Lower lobe of right lung (tissue), 2 donors: Measurements from ENCODE around the gene SUN5. TPM values are rescaled to one million over a fixed set of nuclear protein-coding genes. Genes with fewer than 3 reads are reported as not detected.
"Not testable (repeated sequence)": the region's sequence is repeated elsewhere in the genome, so short reads cannot be mapped to it uniquely, and the experiment has no call there.

Experiments
- ATAC-seq, 2 donors: fragments of 200-7000 bp; cut with Tn5 transposase; one replicate each; pipeline ENCODE4 v1.9.1; 2020 to 2022; ENCODE audit warnings: mild to moderate bottlenecking in 2 of 2, moderate library complexity in 2 of 2
- DNase-seq: peaks from one replicate; pipeline ENCODE4 v3.0.0-alpha.2; 2020
- H3K27ac ChIP-seq: fragments of 200-600 bp; one replicate; pipeline ENCODE4 v1.8.0; 2022
- H3K27me3 ChIP-seq: fragments of 200-600 bp; one replicate; pipeline ENCODE4 v1.8.0; 2022; ENCODE audit warnings: low read depth
- H3K36me3 ChIP-seq: fragments of 200-600 bp; one replicate; pipeline ENCODE4 v1.8.0; 2022; ENCODE audit warnings: mild to moderate bottlenecking
- H3K4me1 ChIP-seq: fragments of 200-600 bp; one replicate; pipeline ENCODE4 v1.8.0; 2022
- H3K4me3 ChIP-seq: fragments of 200-600 bp; one replicate; pipeline ENCODE4 v1.8.0; 2022; ENCODE audit warnings: mild to moderate bottlenecking
- H3K9me3 ChIP-seq: fragments of 200-600 bp; one replicate; pipeline ENCODE4 v1.8.0; 2022
- intact Hi-C: fragments of 100-400 bp; cut with DNase I; formaldehyde crosslinking; loops from one replicate; pipeline ENCODE4 v1.11.0; 2022
- long read RNA-seq: library from polyadenylated mRNA; unstranded; transcript quantifications from one replicate; pipeline ENCODE4 v2.0.0, GENCODE V29; 2021
- total RNA-seq: library from RNA; stranded (reverse); fragmentation: NEBNext Ultra II Directional; extraction: Animal tissue kit (Norgen Biotek cat#: 25700); gene quantifications from one replicate; pipeline ENCODE4 v1.2.1, GENCODE V29; 2021
- TF ChIP-seq, protein P1 (sequence below): fragments of 200-600 bp; IDR thresholded peaks from one replicate; pipeline ENCODE4 v1.8.0; 2022; ENCODE audit warnings: antibody characterized with exemption, mild to moderate bottlenecking
- donor health status: DM: no; HTN: yes; CAD: no; lungs with severe emphysema.

SUN5 gene, protein sequence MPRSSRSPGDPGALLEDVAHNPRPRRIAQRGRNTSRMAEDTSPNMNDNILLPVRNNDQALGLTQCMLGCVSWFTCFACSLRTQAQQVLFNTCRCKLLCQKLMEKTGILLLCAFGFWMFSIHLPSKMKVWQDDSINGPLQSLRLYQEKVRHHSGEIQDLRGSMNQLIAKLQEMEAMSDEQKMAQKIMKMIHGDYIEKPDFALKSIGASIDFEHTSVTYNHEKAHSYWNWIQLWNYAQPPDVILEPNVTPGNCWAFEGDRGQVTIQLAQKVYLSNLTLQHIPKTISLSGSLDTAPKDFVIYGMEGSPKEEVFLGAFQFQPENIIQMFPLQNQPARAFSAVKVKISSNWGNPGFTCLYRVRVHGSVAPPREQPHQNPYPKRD
- total RNA-seq = not detected
- long read RNA-seq = 0 reads

DNA sequence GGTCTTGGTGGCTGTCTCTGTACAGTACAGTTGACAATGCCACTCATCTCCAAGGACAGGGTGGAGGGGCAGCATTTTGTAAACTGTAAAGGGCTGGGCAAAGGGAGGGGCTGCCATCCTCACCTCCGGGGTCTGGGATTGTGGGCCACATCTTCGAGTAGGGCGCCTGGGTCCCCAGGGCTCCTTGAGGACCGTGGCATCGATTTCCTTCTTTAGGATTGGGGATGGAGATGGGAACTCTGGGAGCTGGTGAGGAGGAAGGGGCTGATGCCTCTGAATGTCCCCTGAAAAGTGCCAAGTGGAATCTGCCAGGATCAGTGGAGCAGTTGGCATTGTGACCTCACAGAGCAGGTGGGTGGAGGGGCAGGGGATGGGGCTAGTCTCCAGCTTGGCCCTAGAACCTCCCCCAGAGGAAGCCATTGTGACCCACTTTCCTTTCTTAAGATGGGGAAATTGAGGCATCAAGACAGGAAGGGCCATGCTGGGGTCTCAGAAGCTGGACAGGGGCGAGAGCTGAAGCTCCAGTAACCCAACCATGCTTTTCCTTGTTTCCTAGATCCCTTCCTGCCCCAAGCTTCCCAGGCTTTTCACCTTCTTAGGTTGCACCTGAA lies at the start of gene SUN5:
TSS of gene SUN5 (minus strand) at position 293 of the 611 bp plus-strand sequence. CDS start at position 200, 93 bp downstream.
- DNase-seq (no peak), ATAC-seq (no peak)
- H3K4me3 ChIP-seq = no peak within 1 kb of the TSS
- H3K27me3 ChIP-seq = no peaks in the 10 kb centered on the region
- intact Hi-C loops = no loop called here
- peaks cover 5% of the 10 kb centered on the region for H3K9me3 ChIP-seq
- no peaks in the 10 kb centered on the region for H3K36me3 ChIP-seq
- H3K4me1 ChIP-seq = no peaks in the 10 kb centered on the region
- TF ChIP-seq, protein P1, sequence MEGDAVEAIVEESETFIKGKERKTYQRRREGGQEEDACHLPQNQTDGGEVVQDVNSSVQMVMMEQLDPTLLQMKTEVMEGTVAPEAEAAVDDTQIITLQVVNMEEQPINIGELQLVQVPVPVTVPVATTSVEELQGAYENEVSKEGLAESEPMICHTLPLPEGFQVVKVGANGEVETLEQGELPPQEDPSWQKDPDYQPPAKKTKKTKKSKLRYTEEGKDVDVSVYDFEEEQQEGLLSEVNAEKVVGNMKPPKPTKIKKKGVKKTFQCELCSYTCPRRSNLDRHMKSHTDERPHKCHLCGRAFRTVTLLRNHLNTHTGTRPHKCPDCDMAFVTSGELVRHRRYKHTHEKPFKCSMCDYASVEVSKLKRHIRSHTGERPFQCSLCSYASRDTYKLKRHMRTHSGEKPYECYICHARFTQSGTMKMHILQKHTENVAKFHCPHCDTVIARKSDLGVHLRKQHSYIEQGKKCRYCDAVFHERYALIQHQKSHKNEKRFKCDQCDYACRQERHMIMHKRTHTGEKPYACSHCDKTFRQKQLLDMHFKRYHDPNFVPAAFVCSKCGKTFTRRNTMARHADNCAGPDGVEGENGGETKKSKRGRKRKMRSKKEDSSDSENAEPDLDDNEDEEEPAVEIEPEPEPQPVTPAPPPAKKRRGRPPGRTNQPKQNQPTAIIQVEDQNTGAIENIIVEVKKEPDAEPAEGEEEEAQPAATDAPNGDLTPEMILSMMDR = no peak
- no peak within 1 kb of the TSS for H3K27ac ChIP-seq

DNA sequence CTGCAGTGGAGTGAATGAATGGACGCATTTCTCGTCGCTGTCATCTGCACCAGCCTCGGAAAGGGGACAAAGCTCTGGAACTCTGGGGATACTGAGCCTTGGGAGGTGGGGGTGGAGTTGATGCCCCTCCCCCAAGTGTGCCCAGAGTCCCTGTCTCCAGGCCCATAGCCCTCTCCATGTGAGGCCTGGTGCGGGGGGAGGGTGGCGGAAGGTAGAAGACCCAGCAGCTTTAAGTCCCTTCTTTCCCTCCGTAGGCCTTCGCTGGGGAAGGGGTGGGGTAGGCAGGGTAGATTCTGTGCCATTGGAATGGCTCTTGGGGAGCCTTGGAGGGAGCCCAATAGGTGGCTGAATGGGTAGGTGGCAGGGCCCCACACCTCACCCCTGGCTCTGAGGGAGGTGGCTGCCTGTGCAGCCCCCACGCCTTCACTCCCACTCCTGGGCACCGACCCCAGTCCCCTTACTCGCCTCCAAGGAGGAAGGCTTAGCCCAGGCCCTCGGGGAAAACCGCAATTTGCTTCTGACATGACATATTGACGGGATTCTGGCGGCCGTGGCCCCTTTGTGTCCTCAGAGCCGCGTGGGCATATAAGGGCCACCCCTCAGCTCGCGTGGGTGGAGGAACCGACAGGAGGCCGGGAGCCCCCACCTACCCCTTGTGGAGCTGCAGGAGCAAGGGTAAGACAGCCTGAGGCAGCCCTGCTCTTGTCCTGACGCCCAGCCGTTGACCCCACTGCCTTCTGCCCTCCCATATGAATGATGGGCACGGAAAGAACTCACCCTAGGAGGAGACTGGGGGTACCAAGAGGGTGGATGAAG lies 49.3 kb upstream of the SUN5 start, which contains the start of gene BPIFB3:
TSS of gene BPIFB3 (plus strand) at position 613 of the 816 bp plus-strand sequence. CDS start 1,533 bp downstream, outside the sequence.
- no peak within 1 kb of the TSS for H3K4me3 ChIP-seq
- intact Hi-C loops = no loop called here
- H3K27me3 ChIP-seq = no peaks in the 10 kb centered on the region
- no peak for DNase-seq
- no peak for ATAC-seq
- H3K4me1 ChIP-seq = no peaks in the 10 kb centered on the region
- TF ChIP-seq, protein P1 = no peak
- H3K9me3 ChIP-seq = no peaks in the 10 kb centered on the region
- no peak within 1 kb of the TSS for H3K27ac ChIP-seq
- no peaks in the 10 kb centered on the region for H3K36me3 ChIP-seq

DNA sequence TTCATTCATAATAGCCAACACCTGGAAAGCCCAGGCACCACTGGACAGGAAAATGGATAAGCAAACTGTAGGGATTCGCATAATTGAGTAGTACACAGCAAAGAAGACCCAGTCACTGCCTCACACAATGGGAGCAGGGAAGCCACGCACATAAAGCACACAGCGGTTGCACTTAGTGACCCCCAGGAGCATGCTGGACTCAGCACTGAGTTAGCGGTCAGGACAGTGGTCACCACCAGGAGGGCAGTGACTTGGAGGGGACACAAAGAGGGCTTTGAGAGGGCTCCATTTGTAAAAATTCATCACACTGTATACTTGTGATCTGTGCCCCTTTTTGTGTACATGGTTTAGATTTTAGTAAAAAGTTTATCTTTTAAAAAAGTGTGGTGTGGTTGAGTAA lies 47.1 kb upstream of the SUN5 start:
- TF ChIP-seq, protein P1 = no peak
- no peaks in the 10 kb centered on the region for H3K4me1 ChIP-seq
- H3K9me3 ChIP-seq = no peaks in the 10 kb centered on the region
- H3K27me3 ChIP-seq = no peaks in the 10 kb centered on the region
- ATAC-seq (no peak), DNase-seq (no peak)
- H3K36me3 ChIP-seq = no peaks in the 10 kb centered on the region
- no peak overlapping the region for H3K27ac ChIP-seq
- intact Hi-C loops = no loop called here
- no peak overlapping the region for H3K4me3 ChIP-seq

DNA sequence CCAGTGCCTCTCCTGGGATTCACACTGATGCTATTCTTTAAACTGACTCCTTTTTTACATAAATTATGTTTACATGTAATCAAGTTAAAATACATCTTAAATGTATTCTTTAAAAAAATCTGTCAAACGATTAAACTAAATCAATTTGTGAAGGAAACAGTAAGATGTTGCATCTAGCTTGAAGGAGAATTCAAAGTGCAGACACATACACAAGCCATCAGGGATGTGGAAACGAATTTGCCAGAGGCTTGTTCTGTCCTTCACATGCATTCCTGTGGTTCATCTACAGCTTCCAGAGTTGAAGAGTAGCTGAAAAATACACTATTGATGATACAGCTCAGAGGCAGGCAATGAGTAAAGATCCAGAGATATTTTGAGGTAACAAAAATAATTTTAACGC lies 42.2 kb upstream of the SUN5 start:
- no peak overlapping the region for H3K4me3 ChIP-seq
- DNase-seq (no peak), ATAC-seq (no peak)
- H3K36me3 ChIP-seq = no peaks in the 10 kb centered on the region
- TF ChIP-seq, protein P1 = no peak
- H3K27me3 ChIP-seq = no peaks in the 10 kb centered on the region
- H3K27ac ChIP-seq = no peak overlapping the region
- intact Hi-C loops = no loop called here
- peaks cover 3% of the 10 kb centered on the region for H3K9me3 ChIP-seq
- no peaks in the 10 kb centered on the region for H3K4me1 ChIP-seq

DNA sequence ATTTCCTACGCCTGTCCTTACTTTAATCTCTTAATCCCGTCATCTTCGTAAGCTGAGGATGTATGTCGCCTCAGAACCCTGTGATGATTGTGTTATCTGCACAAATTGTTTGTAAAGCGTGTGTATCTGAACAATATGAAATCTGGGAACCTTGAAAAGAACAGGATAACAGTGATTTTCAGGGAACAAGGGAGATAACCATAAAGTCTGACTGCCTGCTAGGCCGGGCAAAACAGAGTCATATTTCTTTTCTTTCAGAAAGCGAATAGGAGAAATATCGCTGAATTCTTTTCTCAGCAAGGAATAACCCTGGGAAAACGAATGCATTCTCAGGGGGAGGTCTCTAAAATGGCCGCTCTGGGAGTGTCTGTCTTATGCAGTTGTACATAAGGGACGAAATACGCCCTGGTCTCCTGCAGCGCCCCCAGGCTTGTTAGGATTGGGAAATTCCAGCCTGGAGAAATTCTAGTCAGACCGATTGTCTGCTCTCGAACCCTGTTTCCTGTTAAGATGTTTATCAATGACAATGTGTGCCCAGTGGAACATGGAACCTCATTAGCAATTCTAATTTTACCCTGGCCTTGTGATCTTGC lies 41.0 kb upstream of the SUN5 start:
- H3K4me3 ChIP-seq, DNase-seq, intact Hi-C loops, H3K4me1 ChIP-seq, H3K9me3 ChIP-seq, H3K36me3 ChIP-seq, ATAC-seq, H3K27me3 ChIP-seq, H3K27ac ChIP-seq: not testable (repeated sequence)
